A549 (cell line): Measurements from ENCODE around the gene DNAH17.

ENCODE experiments used
- CTCF ChIP-seq: fragments of >200 bp; sonication (Bioruptor Twin); formaldehyde crosslinking; IDR thresholded peaks from 3 replicates; pipeline ENCODE4 v1.5.1; 2016
- RAD21 ChIP-seq, 2 experiments: fragments of >200 bp in 1 of 2; sonication (Bioruptor Twin) in 1 of 2; formaldehyde crosslinking in 1 of 2; IDR thresholded peaks in 1 of 2; conservative IDR thresholded peaks in 1 of 2; 2 replicates in 1 of 2; 3 replicates in 1 of 2; pipeline ENCODE4 v1.6.1; 2012 to 2018; ENCODE audit warnings: inconsistent platforms in 1 of 2
- TF ChIP-seq, protein P1 (sequence below): fragments of 150-350 bp; IDR thresholded peaks from 2 replicates; pipeline ENCODE4 v1.6.1; 2014; ENCODE audit warnings: low read depth, mild to moderate bottlenecking, low read length

GRCh38 chr17:78522031-78522809 is 55.0 kb downstream of the DNAH17 start:
- TF ChIP-seq, protein P1, sequence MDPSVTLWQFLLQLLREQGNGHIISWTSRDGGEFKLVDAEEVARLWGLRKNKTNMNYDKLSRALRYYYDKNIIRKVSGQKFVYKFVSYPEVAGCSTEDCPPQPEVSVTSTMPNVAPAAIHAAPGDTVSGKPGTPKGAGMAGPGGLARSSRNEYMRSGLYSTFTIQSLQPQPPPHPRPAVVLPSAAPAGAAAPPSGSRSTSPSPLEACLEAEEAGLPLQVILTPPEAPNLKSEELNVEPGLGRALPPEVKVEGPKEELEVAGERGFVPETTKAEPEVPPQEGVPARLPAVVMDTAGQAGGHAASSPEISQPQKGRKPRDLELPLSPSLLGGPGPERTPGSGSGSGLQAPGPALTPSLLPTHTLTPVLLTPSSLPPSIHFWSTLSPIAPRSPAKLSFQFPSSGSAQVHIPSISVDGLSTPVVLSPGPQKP, result no peak
- TF ChIP-seq RAD21 (conservative IDR thresholded peaks at IDR 0.05 in 1 of 2, IDR thresholded peaks at IDR 0.05 in 1 of 2) (no peak), CTCF (no peak)
